Middle frontal gyrus (tissue), 1 donor: Measurements from ENCODE around the gene CUX1.
"Not testable (repeated sequence)": the region's sequence is repeated elsewhere in the genome, so short reads cannot be mapped to it uniquely, and the experiment has no call there.

Experiments
- DNase-seq: peaks from one replicate; pipeline ENCODE4 v3.0.0-alpha.2; 2015; ENCODE audit warnings: low spot score; ENCODE audit errors: extremely low spot score

Gene CUX1

GRCh38 chr7:101823096-101823495 lies 5.7 kb downstream of the CUX1 start:
- no peak for DNase-seq

GRCh38 chr7:101823596-101823995 lies 6.2 kb downstream of the CUX1 start:
- DNase-seq: no peak

GRCh38 chr7:101824440-101824839 lies 7.0 kb downstream of the CUX1 start:
- DNase-seq: no peak

- no peak for DNase-seq
Measured at GRCh38 chr7:101826081-101826835, 8.8 kb downstream of the CUX1 start.

GRCh38 chr7:101828301-101829020 lies 11.0 kb downstream of the CUX1 start:
- DNase-seq: no peak

- no peak for DNase-seq
Measured at GRCh38 chr7:101829374-101829773, 11.9 kb downstream of the CUX1 start.

- no peak for DNase-seq
Measured at GRCh38 chr7:101829821-101830220, 12.4 kb downstream of the CUX1 start.

- not testable (repeated sequence) for DNase-seq
Measured at GRCh38 chr7:101831396-101831795, 14.0 kb downstream of the CUX1 start.

- no peak for DNase-seq
Measured at GRCh38 chr7:101832205-101832631, 14.8 kb downstream of the CUX1 start.

- DNase-seq: no peak
Measured at GRCh38 chr7:101832685-101833375, 15.4 kb downstream of the CUX1 start.

- no peak for DNase-seq
Measured at GRCh38 chr7:101833799-101834198, 16.4 kb downstream of the CUX1 start.

- DNase-seq: no peak
Measured at GRCh38 chr7:101835136-101835535, 17.7 kb downstream of the CUX1 start.

- DNase-seq: not testable (repeated sequence)
Measured at GRCh38 chr7:101837433-101837832, 20.0 kb downstream of the CUX1 start.

GRCh38 chr7:101838837-101839483 lies 21.5 kb downstream of the CUX1 start:
- no peak for DNase-seq

GRCh38 chr7:101841328-101841727 lies 23.9 kb downstream of the CUX1 start:
- no peak for DNase-seq

- DNase-seq: no peak
Measured at GRCh38 chr7:101843293-101844271, 26.2 kb downstream of the CUX1 start.

GRCh38 chr7:101845974-101846373 lies 28.5 kb downstream of the CUX1 start:
- DNase-seq: no peak

GRCh38 chr7:101846800-101847538 lies 29.5 kb downstream of the CUX1 start:
- DNase-seq: no peak

GRCh38 chr7:101848208-101848951 lies 31.0 kb downstream of the CUX1 start:
- no peak for DNase-seq
